HCT116 (cell line): Measurements from ENCODE around the gene PHKA2. TPM values are rescaled to one million over a fixed set of nuclear protein-coding genes. Genes with fewer than 3 reads are reported as not detected.
"Not testable (repeated sequence)": the region's sequence is repeated elsewhere in the genome, so short reads cannot be mapped to it uniquely, and the experiment has no call there.

Experiments used
- ATAC-seq: fragments of 200-7000 bp; cut with Tn5 transposase; 2 replicates; pipeline ENCODE4 v1.9.1; 2020; ENCODE audit warnings: mild to moderate bottlenecking, moderate library complexity
- BruUV-seq: library from RNA; stranded (reverse); fragments of 400-500 nt; replicated peaks from 2 replicates; lab custom pipeline; 2021; lab: Mats Ljungman, UMichigan
- CTCF ChIA-PET: fragments of 300-600 bp; sonication (Branson Sonifier 250); formaldehyde crosslinking; loops from one replicate; lab custom pipeline; 2021; ENCODE audit warnings: antibody characterized with exemption; lab: Charles Lee
- POLR2A ChIA-PET: fragments of 300-600, 350-600 bp; sonication (Branson Sonifier 250); formaldehyde crosslinking; loops from one replicate; lab custom pipeline; 2021; ENCODE audit warnings: antibody characterized with exemption; lab: Charles Lee
- RAD21 ChIA-PET, 2 experiments: fragments of 300-600 bp; sonication (Branson Sonifier 250); formaldehyde crosslinking; loops; one replicate each; lab custom pipeline; 2023; ENCODE audit warnings: low total read pairs in 2 of 2; ENCODE audit not compliant: uncharacterized antibody in 2 of 2, unreplicated experiment in 2 of 2, low non-redundant PET in 1 of 2; lab: Charles Lee
- DNase-seq: peaks from one replicate; pipeline ENCODE4 v3.0.0-alpha.2; 2010; ENCODE audit warnings: low read depth, low spot score
- H2AFZ ChIP-seq: fragments of 200-600 bp; shearing (Covaris generic), sonication (generic); 2 replicates; pipeline ENCODE4 v1.6.1; 2017; ENCODE audit warnings: low read depth, mixed run types, mixed read lengths, antibody characterized with exemption, low read length; ENCODE audit not compliant: poor library complexity, severe bottlenecking
- H3K27ac ChIP-seq: 2 replicates; pipeline ENCODE4 v1.5.1; 2012; ENCODE audit warnings: low read depth, low read length
- H3K27me3 ChIP-seq: fragments of 200-600 bp; sonication (generic); 2 replicates; pipeline ENCODE4 v1.6.1; 2016; ENCODE audit warnings: mixed run types, low read length, mixed read lengths; ENCODE audit not compliant: insufficient read depth
- H3K36me3 ChIP-seq, 2 experiments: fragments of 200-500 bp in 1 of 2; fragments of 200-600 bp in 1 of 2; sonication (Bioruptor generic) in 1 of 2; sonication (generic) in 1 of 2; 2 replicates each; pipeline versions ENCODE4 v1.5.1 to v1.6.1; 2014 to 2016; ENCODE audit warnings: low read length in 2 of 2, inconsistent platforms in 1 of 2, mixed read lengths in 1 of 2, mixed run types in 1 of 2; ENCODE audit not compliant: insufficient read depth in 2 of 2, control insufficient read depth in 1 of 2
- H3K4me1 ChIP-seq, 2 experiments: fragments of 200-600 bp in 1 of 2; sonication (generic) in 1 of 2; 2 replicates each; pipeline versions ENCODE4 v1.5.1 to v1.6.1; 2012 to 2017; ENCODE audit warnings: low read length in 2 of 2, inconsistent platforms in 1 of 2, mild to moderate bottlenecking in 1 of 2, mixed read lengths in 1 of 2, mixed run types in 1 of 2, moderate library complexity in 1 of 2; ENCODE audit not compliant: insufficient read depth in 2 of 2, control insufficient read depth in 1 of 2
- H3K4me2 ChIP-seq: fragments of 200-600 bp; sonication (generic); 2 replicates; pipeline ENCODE4 v1.6.1; 2017; ENCODE audit warnings: mixed run types, low read length, mixed read lengths
- H3K4me3 ChIP-seq, 2 experiments: fragments of 200-600 bp in 1 of 2; sonication (generic) in 1 of 2; replicated peaks in 1 of 2; 2 replicates each; pipeline ENCODE4 v1.5.1; 2011 to 2016; ENCODE audit warnings: low read length in 2 of 2, control low read depth in 1 of 2, low read depth in 1 of 2, mild to moderate bottlenecking in 1 of 2, mixed read lengths in 1 of 2, mixed run types in 1 of 2
- H3K79me2 ChIP-seq: fragments of 200-600 bp; sonication (generic); 2 replicates; pipeline ENCODE4 v1.6.1; 2017; ENCODE audit warnings: mild to moderate bottlenecking, mixed run types, low read length, moderate library complexity, mixed read lengths; ENCODE audit not compliant: insufficient read depth
- H3K9ac ChIP-seq: fragments of 200-600 bp; sonication (generic); 2 replicates; pipeline ENCODE4 v1.6.1; 2016; ENCODE audit warnings: low read length, mixed read lengths
- H3K9me2 ChIP-seq: fragments of 200-600 bp; sonication (generic), shearing (Covaris generic); 2 replicates; pipeline ENCODE4 v1.6.1; 2017; ENCODE audit warnings: mixed run types, mild to moderate bottlenecking, moderate library complexity; ENCODE audit not compliant: insufficient read depth
- H3K9me3 ChIP-seq, 2 experiments: fragments of 200-500 bp in 1 of 2; fragments of 200-600 bp in 1 of 2; sonication (Bioruptor generic) in 1 of 2; sonication (generic) in 1 of 2; 2 replicates each; pipeline ENCODE4 v1.6.1; 2014 to 2017; ENCODE audit warnings: low read length in 2 of 2, mixed read lengths in 2 of 2, inconsistent platforms in 1 of 2, low read depth in 1 of 2, mild to moderate bottlenecking in 1 of 2, mixed run types in 1 of 2, moderate library complexity in 1 of 2; ENCODE audit not compliant: control insufficient read depth in 1 of 2, insufficient read depth in 1 of 2
- H4K20me1 ChIP-seq: fragments of 200-600 bp; sonication (generic), shearing (Covaris generic); 2 replicates; pipeline ENCODE4 v1.6.1; 2017; ENCODE audit warnings: mixed run types, mild to moderate bottlenecking, moderate library complexity; ENCODE audit not compliant: insufficient read depth
- ATF3 ChIP-seq: IDR thresholded peaks from 2 replicates; pipeline ENCODE4 v1.6.1; 2012
- CEBPB ChIP-seq: IDR thresholded peaks from 2 replicates; pipeline ENCODE4 v1.6.1; 2012; ENCODE audit warnings: low read depth
- EGR1 ChIP-seq: IDR thresholded peaks from 2 replicates; pipeline ENCODE4 v1.6.1; 2012; ENCODE audit warnings: low read depth
- EZH2 ChIP-seq: fragments of 200-600 bp; sonication (generic); IDR thresholded peaks from 2 replicates; pipeline ENCODE4 v1.6.1; 2017; ENCODE audit warnings: antibody characterized with exemption, mixed run types
- JUND ChIP-seq: IDR thresholded peaks from 2 replicates; pipeline ENCODE4 v1.6.1; 2012
- MAX ChIP-seq: IDR thresholded peaks from 2 replicates; pipeline ENCODE4 v1.6.1; 2012
- POLR2A ChIP-seq: IDR thresholded peaks from 2 replicates; pipeline ENCODE4 v1.7.0; 2011; ENCODE audit warnings: borderline replicate concordance; ENCODE audit not compliant: insufficient read depth, insufficient read length; ENCODE audit errors: extremely low read depth
- POLR2AphosphoS5 ChIP-seq: IDR thresholded peaks from 2 replicates; pipeline ENCODE4 v1.6.1; 2011; ENCODE audit warnings: mild to moderate bottlenecking, low read depth, low read length, moderate library complexity
- RAD21 ChIP-seq: IDR thresholded peaks from 2 replicates; pipeline ENCODE4 v1.6.1; 2012; ENCODE audit warnings: low read depth, mild to moderate bottlenecking
- REST ChIP-seq: IDR thresholded peaks from 2 replicates; pipeline ENCODE4 v1.6.1; 2012; ENCODE audit warnings: low read depth
- SIN3A ChIP-seq: IDR thresholded peaks from 2 replicates; pipeline ENCODE4 v1.6.1; 2012; ENCODE audit warnings: low read depth
- SP1 ChIP-seq: IDR thresholded peaks from 2 replicates; pipeline ENCODE4 v1.6.1; 2012; ENCODE audit warnings: low read depth
- SRF ChIP-seq: IDR thresholded peaks from 2 replicates; pipeline ENCODE4 v1.6.1; 2012; ENCODE audit warnings: low read depth
- TCF7L2 ChIP-seq: IDR thresholded peaks from 2 replicates; pipeline ENCODE4 v1.7.0; 2011; ENCODE audit warnings: borderline replicate concordance, inconsistent platforms; ENCODE audit not compliant: insufficient read depth, insufficient read length; ENCODE audit errors: extremely low read depth
- YY1 ChIP-seq: IDR thresholded peaks from 2 replicates; pipeline ENCODE4 v1.6.1; 2011; ENCODE audit warnings: low read length, low read depth, moderate library complexity, mild to moderate bottlenecking; ENCODE audit not compliant: insufficient replicate concordance; ENCODE audit errors: extremely low read depth
- ZFX ChIP-seq: fragments of 450-650 bp; IDR thresholded peaks from 2 replicates; pipeline ENCODE4 v1.6.1; 2017
- ZNF274 ChIP-seq: fragments of 200-500 bp; sonication (Bioruptor generic); IDR thresholded peaks from 2 replicates; pipeline ENCODE4 v1.6.1; 2014; ENCODE audit warnings: mild to moderate bottlenecking, low read depth, low read length, inconsistent platforms
- intact Hi-C: fragments of 100-400 bp; cut with micrococcal nuclease; formaldehyde crosslinking; loops from 2 replicates; pipeline ENCODE4 v1.10.0; 2022
- total RNA-seq: library from RNA; stranded (reverse); gene quantifications from one replicate; pipeline ENCODE4 v1.2.1, GENCODE V29; 2021; ENCODE audit not compliant: unreplicated experiment
- TF ChIP-seq, protein P1 (sequence below): IDR thresholded peaks from 2 replicates; pipeline ENCODE4 v1.6.1; 2011; ENCODE audit warnings: mild to moderate bottlenecking, low read length, moderate library complexity; ENCODE audit not compliant: insufficient replicate concordance; ENCODE audit errors: extremely low read depth

Gene PHKA2
- total RNA-seq, 1 experiment from 2014 or later: 23.8 TPM

- Histone ChIP-seq H3K9me2 (no peaks in the 10 kb centered on the region), H3K4me2 (no peak overlapping the region), H3K4me3 (no peak overlapping the region), H3K27me3 (no peaks in the 10 kb centered on the region), H3K79me2 (peaks cover 15% of the 10 kb centered on the region), H3K36me3 (no peaks in the 10 kb centered on the region), H3K4me1 (no peaks in the 10 kb centered on the region; a peak in 1 of 4 replicates), H3K9me3 (no peaks in the 10 kb centered on the region)
- intact Hi-C loops: no loop called here
- BruUV-seq: no TSS peak
- CTCF ChIA-PET: no interaction called here
- TF ChIP-seq YY1: no peak
- TF ChIP-seq ATF3: no peak
- TF ChIP-seq EZH2: no peak
- no peak for TF ChIP-seq CEBPB
- no peak for TF ChIP-seq ZFX
- TF ChIP-seq MAX: no peak
- TF ChIP-seq, protein P1, sequence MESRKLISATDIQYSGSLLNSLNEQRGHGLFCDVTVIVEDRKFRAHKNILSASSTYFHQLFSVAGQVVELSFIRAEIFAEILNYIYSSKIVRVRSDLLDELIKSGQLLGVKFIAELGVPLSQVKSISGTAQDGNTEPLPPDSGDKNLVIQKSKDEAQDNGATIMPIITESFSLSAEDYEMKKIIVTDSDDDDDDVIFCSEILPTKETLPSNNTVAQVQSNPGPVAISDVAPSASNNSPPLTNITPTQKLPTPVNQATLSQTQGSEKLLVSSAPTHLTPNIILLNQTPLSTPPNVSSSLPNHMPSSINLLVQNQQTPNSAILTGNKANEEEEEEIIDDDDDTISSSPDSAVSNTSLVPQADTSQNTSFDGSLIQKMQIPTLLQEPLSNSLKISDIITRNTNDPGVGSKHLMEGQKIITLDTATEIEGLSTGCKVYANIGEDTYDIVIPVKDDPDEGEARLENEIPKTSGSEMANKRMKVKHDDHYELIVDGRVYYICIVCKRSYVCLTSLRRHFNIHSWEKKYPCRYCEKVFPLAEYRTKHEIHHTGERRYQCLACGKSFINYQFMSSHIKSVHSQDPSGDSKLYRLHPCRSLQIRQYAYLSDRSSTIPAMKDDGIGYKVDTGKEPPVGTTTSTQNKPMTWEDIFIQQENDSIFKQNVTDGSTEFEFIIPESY: no peak
- TF ChIP-seq POLR2A: no peak
- no peak for TF ChIP-seq POLR2AphosphoS5
- no peak for TF ChIP-seq JUND
- TF ChIP-seq EGR1: no peak
- no peak for TF ChIP-seq RAD21
- no peak for TF ChIP-seq ZNF274
- TF ChIP-seq SIN3A: no peak
- no peak for TF ChIP-seq SP1
- no peak for TF ChIP-seq REST
- no peak for TF ChIP-seq TCF7L2
- no peak for TF ChIP-seq SRF
- TF ChIP-seq, all 23 proteins: peak for 0
- Histone ChIP-seq H3K9ac (no peak overlapping the region), H4K20me1 (no peaks in the 10 kb centered on the region), H2AFZ (no peak overlapping the region), H3K27ac (no peak overlapping the region)
- ATAC-seq (no peak), DNase-seq (no peak)
- POLR2A ChIA-PET: no interaction called here
- RAD21 ChIA-PET: no interaction called here
These were observed 2.6 kb downstream of the PHKA2 start for GRCh38 chrX:18981124-18981807.

- H3K4me1 ChIP-seq, BruUV-seq, POLR2A ChIA-PET, H3K9me3 ChIP-seq, CTCF ChIA-PET, H2AFZ ChIP-seq, DNase-seq, H3K36me3 ChIP-seq, RAD21 ChIA-PET, H3K4me3 ChIP-seq, ATAC-seq, H3K4me2 ChIP-seq, H3K9me2 ChIP-seq, H4K20me1 ChIP-seq, H3K27ac ChIP-seq, H3K27me3 ChIP-seq, H3K9ac ChIP-seq, intact Hi-C loops: not testable (repeated sequence)
- H3K79me2 ChIP-seq: peaks cover 15% of the 10 kb centered on the region
These were observed 3.7 kb downstream of the PHKA2 start for GRCh38 chrX:18980262-18980661.
